Neuron (in vitro differentiated cells): ENCODE measurements around the gene IFITM2.
"Not testable (repeated sequence)": the region's sequence is repeated elsewhere in the genome, so short reads cannot be mapped to it uniquely, and the experiment has no call there.

ENCODE experiments used
- H2AFZ ChIP-seq: one replicate; pipeline ENCODE4 v1.6.1; 2013; ENCODE audit warnings: low read depth, mild to moderate bottlenecking, inconsistent platforms, low read length, moderate library complexity
- H3K27me3 ChIP-seq: one replicate; pipeline ENCODE4 v1.6.1; 2013; ENCODE audit warnings: low read length; ENCODE audit not compliant: insufficient read depth
- H3K36me3 ChIP-seq: one replicate; pipeline ENCODE4 v1.6.1; 2013; ENCODE audit warnings: low read length; ENCODE audit not compliant: insufficient read depth
- H3K4me1 ChIP-seq: one replicate; pipeline ENCODE4 v1.6.1; 2013; ENCODE audit warnings: low read length; ENCODE audit not compliant: insufficient read depth
- H3K4me3 ChIP-seq: 2 replicates; pipeline ENCODE4 v1.5.1; 2013; ENCODE audit warnings: mild to moderate bottlenecking, low read length, moderate library complexity
- H3K9me3 ChIP-seq: one replicate; pipeline ENCODE4 v1.6.1; 2013; ENCODE audit warnings: low read length

Gene IFITM2

DNA sequence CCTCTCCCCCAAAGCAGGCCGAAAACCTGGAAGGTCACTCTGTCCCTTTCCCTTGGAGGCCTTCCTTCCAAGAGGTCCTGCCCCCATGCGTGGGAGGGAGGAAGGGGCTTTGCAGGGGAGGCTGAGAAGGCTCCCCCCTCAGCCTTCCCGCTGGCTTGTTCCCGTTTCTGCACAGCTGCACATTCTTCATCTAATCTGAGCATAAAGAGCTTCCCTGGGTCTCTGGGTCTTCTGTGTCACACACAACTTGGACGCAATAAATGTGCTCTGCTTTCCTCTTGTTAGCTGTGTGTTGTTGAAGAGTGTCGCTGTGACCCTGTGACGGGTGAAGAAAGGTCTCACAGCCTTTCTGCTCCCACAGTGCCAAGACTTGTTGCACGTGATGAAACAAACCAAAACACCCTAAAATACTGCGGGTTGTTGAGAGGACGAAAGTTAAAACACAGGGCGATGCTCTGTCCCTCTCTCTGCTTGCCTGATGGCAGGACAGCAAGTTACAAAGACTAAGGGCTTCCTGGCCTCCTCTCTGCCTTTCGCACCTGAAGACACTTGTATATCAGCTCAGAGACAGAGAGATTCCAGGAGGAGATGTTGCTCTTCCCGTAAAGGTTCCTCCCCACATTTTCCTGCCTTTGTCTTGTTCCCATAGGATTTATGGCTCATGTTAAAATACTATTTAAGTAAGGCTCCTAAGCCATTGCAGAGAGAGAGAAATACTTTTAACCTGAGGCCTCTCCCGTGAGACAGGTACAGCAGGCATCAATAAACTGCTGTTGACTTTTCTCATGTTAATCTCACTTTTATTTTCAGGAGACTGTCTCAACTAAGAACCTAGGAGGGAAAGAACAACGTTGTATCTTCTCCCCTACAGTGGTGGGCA lies 28.4 kb downstream of the IFITM2 start:
- Histone ChIP-seq H3K4me3 (peak overlapping the region; percentile 3), H3K9me3 (peaks cover 9% of the 10 kb centered on the region), H3K36me3 (no peaks in the 10 kb centered on the region), H2AFZ (no peak overlapping the region), H3K27me3 (no peaks in the 10 kb centered on the region), H3K4me1 (peaks cover 37% of the 10 kb centered on the region)

DNA sequence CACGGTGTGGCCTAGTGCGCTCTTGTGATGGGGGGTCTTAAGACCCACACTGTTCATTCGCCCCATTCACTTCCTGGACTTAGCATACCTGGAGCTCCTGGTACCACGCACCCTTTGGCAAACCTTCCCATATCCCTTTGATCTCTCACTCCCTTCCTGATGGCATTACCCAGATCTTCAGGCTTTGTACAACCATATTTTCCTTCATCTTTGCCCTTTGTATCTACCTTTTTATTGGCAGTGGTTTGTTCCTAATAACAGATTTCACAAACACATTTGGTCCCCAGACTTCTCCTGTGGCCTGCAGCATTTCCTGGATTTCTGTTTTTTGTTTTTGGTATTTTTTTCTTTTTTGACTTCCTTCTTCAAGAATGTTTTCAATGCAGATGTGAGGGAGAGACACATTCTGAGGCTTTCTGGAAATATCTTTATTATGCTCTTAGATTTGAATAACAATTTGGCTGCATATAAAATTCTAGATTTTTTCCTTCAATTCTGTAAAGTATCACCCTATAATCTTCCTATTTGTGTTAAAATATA lies 29.1 kb downstream of the IFITM2 start:
- Histone ChIP-seq H3K4me3 (no peak overlapping the region), H3K4me1 (peaks cover 43% of the 10 kb centered on the region), H3K36me3 (no peaks in the 10 kb centered on the region), H2AFZ (no peak overlapping the region), H3K9me3 (peaks cover 5% of the 10 kb centered on the region), H3K27me3 (no peaks in the 10 kb centered on the region)

DNA sequence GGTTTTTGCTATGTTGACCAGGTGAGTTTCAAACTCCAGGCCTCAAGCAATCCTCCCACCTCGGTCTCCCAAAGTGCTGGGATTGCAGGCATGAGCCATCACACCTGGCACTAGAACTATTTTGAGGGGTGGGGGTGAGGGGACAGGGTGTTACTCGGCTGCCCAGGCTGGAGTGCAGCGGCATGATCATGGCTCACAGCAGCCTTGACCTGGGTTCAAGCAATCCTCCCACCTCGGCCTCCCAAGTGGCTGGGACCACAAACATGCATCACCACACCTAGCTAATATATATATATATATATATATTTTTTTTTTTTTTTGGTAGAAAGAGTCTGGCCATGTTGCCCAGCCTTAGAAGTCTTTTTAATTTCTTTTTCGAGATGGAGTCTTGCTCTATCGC lies 30.1 kb downstream of the IFITM2 start:
- peaks cover 51% of the 10 kb centered on the region for H3K4me1 ChIP-seq
- H3K36me3 ChIP-seq: no peaks in the 10 kb centered on the region
- no peak overlapping the region for H3K4me3 ChIP-seq
- H3K27me3 ChIP-seq: no peaks in the 10 kb centered on the region
- no peak overlapping the region for H2AFZ ChIP-seq
- peaks cover 5% of the 10 kb centered on the region for H3K9me3 ChIP-seq

DNA sequence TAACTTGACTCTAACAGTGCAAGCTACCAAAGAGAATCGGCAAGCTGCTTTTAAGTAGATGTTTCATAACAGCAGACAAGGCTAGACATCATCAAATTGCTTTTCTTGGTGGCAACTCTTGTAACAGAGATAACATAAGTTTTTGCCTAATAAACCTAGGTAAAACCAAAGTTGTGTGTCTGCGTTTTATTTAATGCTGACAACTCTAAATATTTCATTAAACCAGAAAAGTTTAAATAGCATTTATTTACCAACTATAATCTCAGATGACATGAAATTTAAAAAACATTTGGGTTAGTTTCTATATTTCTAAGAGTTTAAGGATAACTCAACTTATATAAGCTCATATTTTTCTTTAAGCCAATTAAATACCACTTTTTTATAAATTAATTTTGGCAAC lies 32.3 kb downstream of the IFITM2 start:
- no peaks in the 10 kb centered on the region for H3K9me3 ChIP-seq
- H3K36me3 ChIP-seq: no peaks in the 10 kb centered on the region
- no peaks in the 10 kb centered on the region for H3K27me3 ChIP-seq
- H3K4me1 ChIP-seq: peaks cover 37% of the 10 kb centered on the region
- H2AFZ ChIP-seq: no peak overlapping the region
- H3K4me3 ChIP-seq: no peak overlapping the region

DNA sequence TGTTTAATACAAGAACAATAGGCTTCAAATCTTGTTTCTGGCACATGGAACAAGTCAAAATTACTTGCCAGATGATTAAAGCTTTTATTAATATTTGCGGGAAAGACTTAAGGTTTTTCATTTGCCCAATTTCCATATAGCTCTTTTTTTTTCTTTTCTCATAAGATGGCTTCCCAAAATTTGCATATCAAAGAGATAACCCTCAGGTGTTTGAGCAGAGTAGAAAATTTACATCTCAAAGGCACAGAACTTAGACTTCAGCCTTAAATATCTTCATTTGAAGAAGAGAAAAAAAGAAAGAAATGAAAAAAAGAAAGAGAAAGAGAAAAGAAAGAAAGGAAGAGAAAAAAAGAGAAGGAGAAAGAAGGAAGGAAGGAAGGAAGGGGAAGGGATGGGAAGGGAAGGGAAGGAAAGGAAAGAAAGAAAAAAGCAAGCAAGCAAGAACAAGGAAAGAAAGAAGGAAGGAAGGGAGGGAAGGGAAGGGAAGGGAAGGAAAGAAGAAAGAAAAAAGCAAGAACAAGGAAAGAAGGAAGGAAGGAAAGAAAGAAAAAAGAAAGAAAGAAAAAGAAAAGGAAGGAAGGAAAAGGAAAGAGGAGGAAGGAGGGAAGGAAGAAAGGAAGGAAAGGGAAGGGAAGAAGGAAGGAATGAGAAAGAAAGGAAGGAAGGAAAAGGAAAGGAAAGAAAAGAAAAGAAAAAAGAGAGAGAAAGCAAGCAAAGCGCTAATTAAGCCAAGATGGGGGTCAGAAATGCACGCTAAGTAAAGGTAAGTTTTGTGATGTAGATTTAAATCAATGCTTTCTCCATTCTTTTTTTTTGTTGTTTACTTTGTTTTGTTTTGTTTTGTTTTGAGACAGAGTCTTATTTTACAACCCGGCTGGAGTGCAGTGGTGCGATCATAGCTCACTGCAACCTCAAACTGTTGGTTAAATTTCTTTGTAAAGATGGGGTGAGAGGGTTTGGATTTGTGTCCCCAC lies 33.2 kb downstream of the IFITM2 start:
- no peaks in the 10 kb centered on the region for H3K27me3 ChIP-seq
- no peak overlapping the region for H3K4me3 ChIP-seq
- no peaks in the 10 kb centered on the region for H3K9me3 ChIP-seq
- H3K4me1 ChIP-seq: peaks cover 28% of the 10 kb centered on the region
- H2AFZ ChIP-seq: peak overlapping the region; percentile 29
- H3K36me3 ChIP-seq: no peaks in the 10 kb centered on the region

DNA sequence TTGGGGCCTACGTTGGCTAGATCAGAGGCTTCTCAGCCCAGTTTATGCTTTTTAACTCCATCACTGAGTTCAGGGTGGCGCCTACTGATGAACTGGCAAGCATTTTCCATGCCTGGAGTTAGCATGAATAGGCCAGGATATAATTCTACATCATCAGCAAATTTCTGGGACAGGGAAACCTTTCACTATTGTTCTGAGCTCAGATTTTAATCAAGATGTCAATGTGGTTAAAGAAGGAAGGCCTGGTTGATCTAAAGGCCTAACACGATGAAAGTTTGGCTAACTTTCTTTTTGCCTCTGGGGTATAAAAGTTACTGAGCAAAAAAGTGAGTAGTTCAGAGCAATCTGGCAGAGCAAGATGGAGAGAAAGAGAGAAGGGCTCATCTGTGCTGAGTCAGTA lies 34.7 kb downstream of the IFITM2 start:
- Histone ChIP-seq H3K4me1 (peaks cover 17% of the 10 kb centered on the region), H3K36me3 (no peaks in the 10 kb centered on the region), H2AFZ (peak overlapping the region; percentile 44), H3K4me3 (no peak overlapping the region), H3K9me3 (no peaks in the 10 kb centered on the region), H3K27me3 (no peaks in the 10 kb centered on the region)

DNA sequence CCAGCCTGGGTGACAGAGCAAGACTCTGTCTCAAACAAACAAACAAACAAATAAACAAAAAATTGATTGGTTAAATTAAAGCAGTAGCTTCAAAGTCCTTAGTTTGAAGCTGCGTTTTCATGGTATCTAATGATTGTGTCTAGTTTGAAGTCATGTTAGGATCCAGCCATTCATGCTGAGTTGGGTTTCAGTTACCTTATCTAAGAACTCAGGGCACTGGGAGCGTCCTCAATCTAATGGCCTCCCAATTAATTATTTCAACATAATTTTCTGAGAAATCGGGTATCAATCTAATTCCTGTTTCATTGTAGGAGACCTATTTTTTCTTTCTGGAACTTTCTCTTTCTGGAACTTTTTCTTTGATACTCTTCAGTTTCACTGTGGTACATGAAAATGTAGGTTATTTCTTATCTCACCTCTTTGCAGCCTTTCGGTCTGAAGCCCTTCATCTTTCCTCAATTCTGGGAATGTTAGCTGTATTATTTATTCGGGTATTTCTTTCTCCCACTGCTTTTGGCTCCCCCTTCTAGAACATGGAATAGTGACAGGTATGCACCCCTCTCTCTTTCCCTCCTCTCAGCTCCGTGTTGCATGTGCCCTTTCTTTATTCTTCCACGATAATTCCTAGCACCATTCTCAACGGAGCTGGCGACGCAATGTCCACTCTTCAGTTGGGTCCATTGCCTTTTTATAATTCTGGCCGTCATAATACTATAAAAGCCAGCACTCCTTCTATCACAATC lies 37.4 kb downstream of the IFITM2 start:
- H2AFZ ChIP-seq: no peak overlapping the region
- peaks cover 17% of the 10 kb centered on the region for H3K4me1 ChIP-seq
- H3K4me3 ChIP-seq: no peak overlapping the region
- H3K9me3 ChIP-seq: no peaks in the 10 kb centered on the region
- no peaks in the 10 kb centered on the region for H3K27me3 ChIP-seq
- H3K36me3 ChIP-seq: no peaks in the 10 kb centered on the region

DNA sequence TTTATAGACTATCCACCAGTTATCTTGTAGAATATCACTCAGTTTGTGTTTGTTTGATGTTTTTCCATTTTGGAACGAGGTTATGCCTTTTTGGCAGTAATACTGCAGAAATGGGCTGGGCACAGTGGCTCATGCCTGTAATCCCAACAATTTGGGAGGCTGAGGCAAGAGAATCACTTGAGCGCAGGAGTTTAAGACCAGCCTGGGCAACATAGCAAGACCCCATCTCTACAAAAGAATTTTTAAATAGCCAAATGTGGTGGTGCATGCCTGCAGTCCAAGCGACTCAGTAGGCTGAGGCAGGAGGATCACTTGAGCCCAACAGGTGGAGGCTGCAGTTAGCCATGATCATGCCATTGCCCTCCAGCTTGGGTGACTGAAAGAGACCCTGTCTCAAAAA lies 38.9 kb downstream of the IFITM2 start:
- H3K4me3 ChIP-seq: no peak overlapping the region
- no peaks in the 10 kb centered on the region for H3K27me3 ChIP-seq
- H3K9me3 ChIP-seq: no peaks in the 10 kb centered on the region
- peaks cover 10% of the 10 kb centered on the region for H3K4me1 ChIP-seq
- H2AFZ ChIP-seq: no peak overlapping the region
- no peaks in the 10 kb centered on the region for H3K36me3 ChIP-seq

DNA sequence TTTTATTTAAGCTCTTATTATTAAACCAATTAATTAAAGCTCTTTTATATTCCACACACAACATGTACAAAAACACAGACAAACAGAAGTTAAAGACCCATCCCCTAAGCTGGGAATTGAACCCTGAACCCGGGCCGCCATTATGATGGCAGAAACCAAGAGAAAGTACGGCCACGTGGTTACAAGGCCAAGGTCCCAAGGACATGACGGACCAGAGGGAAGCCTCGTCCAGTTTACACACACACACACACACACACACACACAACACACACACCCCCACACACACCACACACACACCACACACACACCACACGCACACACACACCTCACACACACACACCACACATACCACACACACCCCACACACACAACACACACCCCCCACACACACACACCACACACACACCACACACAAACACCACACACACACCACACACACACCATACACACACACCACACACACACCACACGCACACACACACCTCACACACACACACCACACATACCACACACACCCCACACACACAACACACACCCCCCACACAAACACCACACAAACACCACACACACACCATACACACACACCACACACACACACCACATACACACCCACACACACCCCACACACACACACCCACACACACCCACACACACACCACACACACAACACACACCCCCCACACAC lies 41.8 kb downstream of the IFITM2 start:
- not testable (repeated sequence) for H3K27me3 ChIP-seq, H3K4me3 ChIP-seq, H3K9me3 ChIP-seq, H3K4me1 ChIP-seq, H3K36me3 ChIP-seq, H2AFZ ChIP-seq

DNA sequence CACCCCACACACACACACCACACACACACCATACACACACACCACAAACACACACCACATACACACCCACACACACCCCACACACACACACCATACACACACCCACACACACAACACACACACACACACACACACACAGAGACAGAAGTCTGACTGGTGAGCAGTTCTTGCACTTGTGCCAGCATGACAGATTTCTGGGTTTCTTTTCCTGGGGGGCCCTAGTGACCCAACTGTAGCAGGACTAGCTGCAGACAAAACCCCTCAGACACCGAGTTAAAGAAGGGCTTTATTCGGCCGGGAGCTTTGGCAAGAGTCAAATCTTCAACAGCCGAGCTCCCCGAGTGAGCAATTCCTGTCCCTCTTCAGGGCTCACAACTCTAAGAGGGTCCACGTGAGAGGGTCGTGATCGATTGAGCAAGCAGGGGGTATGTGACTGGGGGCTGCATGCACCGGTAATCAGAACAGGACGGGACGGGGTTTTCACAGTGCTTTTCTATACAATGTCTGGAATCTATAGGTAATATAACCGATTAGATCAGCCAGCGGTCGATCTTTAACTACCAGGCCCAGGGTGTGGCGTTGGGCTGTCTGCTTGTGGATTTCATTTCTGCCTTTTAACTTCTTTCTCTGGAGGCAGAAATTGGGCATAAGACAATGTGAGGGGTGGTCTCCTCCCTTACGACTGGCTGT lies 42.6 kb downstream of the IFITM2 start:
- not testable (repeated sequence) for H3K9me3 ChIP-seq

DNA sequence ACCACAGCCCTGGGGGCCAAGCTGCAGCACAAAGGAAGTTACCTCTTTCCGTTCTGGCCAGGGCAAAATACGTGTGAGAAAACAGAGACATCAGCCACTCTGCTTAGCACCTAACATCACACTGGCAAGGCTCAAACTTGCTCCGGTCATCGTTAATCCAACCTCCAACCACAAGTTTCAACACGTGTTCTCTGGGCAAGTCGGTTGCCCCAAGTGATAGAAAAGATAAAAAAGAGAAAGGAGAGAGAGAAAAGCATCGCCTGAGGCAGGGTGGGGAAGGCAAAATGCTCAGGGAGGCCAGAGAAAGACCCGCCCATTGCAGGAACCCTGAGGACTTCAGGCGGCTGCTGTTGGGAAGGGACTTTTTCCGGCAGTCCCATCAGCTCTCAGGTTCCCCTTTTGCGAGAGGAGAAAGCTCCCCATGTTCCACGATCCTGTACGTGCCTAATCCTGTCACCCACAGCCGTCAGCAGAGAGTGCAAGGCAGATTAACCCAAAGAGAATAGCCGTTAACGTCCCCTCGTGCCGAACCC lies 43.2 kb downstream of the IFITM2 start:
- peaks cover 6% of the 10 kb centered on the region for H3K4me1 ChIP-seq
- H3K4me3 ChIP-seq: no peak overlapping the region
- H2AFZ ChIP-seq: no peak overlapping the region
- no peaks in the 10 kb centered on the region for H3K36me3 ChIP-seq
- no peaks in the 10 kb centered on the region for H3K27me3 ChIP-seq
- H3K9me3 ChIP-seq: no peaks in the 10 kb centered on the region

More for the DNA sequence above, 42.6 kb downstream of the IFITM2 start:
- not testable (repeated sequence) for H3K4me3 ChIP-seq, H2AFZ ChIP-seq, H3K4me1 ChIP-seq, H3K36me3 ChIP-seq, H3K27me3 ChIP-seq
